Astrocyte of the hippocampus (primary cell): ENCODE measurements around the gene RERE.
A peak's percentile ranks its signal among the peaks of the same experiment; 100 is the strongest.

Source experiments
- DNase-seq: peaks from one replicate; pipeline ENCODE4 v3.0.0; 2011; ENCODE audit warnings: low read depth, low spot score

The RERE gene

DNA sequence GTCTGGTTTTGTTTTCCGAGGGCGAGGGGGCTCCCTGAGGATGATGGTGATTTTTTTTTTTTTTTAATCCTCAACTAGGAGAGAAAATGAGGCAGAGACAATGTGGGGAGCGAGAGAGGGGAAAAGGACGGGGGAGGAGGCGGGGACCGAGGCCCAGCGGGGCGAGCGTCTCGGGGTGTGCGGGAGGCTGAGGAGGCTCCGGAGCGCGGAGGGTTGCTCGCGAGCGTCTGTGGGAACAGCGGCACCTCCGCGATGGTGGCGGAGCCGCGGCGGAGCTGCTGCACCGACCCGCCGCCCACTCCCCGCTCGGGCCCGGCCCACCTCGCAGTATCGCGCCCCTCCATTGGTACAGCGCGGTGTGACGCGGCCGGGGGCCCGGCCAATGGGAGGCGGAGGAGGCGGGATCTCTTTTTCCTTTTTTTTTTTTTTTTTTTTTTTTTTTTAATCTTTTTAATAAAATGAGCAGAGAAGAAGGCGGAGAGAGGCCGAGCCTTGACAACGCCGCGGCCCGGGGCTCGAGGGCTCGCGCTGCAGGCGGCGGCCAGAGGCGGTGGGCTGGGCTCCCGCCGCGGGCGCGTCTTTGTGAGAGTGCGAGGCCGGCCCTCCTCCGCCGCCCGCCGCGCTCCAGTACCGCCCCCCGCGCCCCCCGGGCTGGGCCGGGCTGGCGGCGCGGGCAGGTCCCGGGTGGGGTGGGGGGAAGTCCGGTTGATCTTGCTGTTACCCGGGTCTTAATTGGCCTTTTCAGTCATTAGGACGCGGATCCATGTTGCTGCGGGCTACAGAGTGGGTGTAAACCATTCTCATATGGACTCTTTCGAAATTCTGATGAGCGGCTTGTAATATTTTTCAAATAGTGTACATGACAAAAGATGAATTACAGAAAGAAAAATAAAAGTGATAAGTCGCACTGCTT, at the start of gene RERE:
RERE (minus strand) TSS at position 229 of the 913 bp plus-strand sequence.
- peak; percentile 98 for DNase-seq

DNA sequence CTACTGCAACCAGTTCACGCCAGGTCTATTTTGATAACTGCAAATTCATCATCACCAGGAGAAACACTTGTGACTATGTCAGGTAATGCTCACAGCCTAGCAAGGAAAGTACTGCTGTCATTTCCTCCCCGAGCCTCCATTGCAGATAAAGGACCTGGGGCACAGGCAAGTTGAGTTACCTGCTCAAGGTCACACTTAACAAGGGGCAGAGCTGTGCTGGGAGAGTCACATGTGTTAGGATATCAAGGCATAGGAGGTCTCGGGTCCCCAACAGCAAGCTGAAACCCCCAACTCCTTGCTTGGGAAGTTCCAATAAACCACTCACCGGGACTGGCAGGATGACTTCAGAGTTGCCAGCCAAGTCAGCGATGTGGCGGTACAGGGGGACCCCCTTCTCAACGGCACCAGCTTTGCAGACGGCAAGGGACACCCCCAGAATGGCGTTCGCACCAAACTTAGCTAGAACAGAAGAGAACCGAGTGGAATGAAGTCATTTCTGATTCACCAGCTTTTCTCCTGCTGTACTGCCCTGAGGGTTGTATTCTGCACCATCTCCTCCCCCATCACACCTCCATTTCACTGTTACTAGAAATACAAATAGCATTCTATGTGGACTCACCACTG, 49.5 kb upstream of the RERE start:
- no peak for DNase-seq

DNA sequence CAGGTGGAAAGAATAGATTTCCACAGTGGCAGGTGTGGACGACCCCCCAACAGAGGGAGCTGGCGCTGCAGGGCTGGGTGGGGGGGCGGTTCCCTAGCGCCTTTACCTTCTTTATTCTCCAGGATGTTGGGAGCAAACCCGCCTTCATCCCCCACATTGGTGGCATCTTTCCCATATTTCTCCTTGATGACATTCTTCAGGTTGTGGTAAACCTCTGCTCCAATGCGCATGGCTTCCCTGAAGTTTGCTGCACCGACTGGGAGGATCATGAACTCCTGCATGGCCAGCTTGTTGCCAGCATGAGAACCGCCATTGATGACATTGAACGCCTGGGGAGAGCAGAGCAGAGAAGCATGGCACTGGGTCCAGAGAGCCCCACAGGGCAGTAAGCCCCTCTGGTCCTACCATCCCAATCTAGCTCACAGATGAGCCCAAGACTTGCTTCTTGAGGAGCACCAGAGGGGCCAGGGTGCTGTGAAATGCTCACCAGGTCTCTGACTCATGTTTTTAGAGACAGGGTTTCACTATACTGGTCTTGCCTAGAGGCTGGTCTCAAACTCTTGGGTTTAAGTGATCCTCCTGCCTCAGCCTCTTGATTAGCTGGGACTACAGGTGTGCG, 48.8 kb upstream of the RERE start:
- no peak for DNase-seq

GRCh38 chr1:8864713-8865344, 47.4 kb upstream of the RERE start:
- no peak for DNase-seq

- no peak for DNase-seq
These were observed 46.4 kb upstream of the RERE start for GRCh38 chr1:8863794-8864233.

DNA sequence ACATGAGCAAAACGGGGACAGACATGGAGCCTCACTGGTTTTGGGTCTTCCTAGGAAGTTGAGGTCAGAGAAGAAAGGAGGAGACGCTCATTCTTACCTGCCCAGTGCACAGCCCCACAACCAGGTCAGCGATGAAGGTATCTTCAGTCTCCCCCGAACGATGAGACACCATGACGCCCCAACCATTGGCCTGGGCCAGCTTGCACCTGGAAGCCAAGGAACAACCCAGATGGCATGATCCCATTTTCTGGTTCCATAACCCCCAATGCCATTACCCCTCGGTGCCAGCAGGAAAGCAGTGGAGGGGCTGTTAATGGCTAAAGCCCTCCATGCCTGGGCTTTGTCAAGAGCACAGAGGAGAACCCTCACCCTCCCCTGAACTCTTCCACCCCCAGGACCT, 45.7 kb upstream of the RERE start:
- DNase-seq: no peak

GRCh38 chr1:8862528-8862927, 45.1 kb upstream of the RERE start:
- peak; percentile 49 for DNase-seq

DNA sequence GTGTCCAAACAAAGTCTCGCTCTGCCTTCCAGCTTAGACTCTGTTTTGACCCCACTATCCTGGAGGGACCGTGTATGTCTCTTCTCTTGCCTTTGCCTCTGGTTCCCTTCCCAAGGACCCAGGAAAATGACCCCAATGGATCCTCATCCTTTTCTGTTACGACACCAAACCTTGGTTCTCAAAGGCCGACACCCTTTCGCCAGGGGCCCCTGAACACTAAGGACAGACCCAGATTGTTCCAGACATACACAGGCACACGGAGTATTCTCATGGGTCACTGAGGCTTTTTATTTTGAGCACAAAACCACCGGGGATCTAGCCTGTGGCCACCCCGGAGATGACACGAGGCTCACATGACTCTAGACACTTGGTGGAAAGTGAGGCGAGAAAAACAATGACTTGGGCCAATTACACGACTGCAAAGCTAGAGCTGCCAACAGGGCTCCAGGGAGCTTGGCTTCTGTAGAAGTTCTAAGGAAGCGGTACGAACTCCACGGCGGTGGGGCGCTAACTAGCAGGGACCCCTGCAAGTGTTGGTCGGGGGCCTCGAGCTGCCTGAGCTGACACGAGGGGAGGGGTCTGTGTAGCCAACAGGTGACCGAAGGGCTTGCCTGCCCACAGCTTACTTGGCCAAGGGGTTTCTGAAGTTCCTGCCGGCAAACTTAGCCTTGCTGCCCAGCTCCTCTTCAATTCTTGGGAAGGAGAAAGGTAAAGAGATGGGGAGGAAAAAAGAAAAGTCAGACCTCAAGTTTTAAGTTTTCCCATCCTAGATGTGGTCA, 43.5 kb upstream of the RERE start:
- DNase-seq: no peak

- DNase-seq: peak; percentile 74
These were observed 41.7 kb upstream of the RERE start for GRCh38 chr1:8858888-8859706.

DNA sequence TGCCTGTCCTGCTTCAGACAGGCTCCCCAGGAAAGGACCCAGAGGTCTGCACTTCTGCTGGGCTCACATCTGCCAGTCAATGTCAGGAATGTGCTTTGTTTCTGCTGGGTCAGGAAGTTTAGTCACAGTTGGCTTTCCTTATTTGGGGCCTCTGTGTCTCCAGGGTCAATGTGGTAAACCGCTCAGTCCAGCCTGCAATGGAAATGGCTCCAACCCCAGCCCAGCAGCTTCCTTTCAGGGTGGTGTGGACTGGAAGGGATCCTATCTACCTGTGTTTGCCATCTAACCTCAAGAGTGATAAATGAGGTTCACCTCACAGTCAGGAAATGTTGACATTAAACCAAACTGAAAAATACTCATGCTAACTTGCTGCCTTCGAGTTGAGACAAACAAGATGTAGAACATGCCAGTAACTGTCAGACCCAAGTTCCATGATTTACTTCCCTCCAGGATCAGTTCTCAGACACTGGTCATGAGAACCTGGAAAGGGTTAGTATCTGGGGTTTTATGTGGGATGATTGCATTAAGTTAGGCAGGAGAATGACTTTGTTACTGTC, 40.8 kb upstream of the RERE start:
- DNase-seq: peak; percentile 90

GRCh38 chr1:8856689-8857412, 39.4 kb upstream of the RERE start:
- DNase-seq: no peak

- DNase-seq: no peak
These were observed 36.8 kb upstream of the RERE start for GRCh38 chr1:8854240-8854639.

DNA sequence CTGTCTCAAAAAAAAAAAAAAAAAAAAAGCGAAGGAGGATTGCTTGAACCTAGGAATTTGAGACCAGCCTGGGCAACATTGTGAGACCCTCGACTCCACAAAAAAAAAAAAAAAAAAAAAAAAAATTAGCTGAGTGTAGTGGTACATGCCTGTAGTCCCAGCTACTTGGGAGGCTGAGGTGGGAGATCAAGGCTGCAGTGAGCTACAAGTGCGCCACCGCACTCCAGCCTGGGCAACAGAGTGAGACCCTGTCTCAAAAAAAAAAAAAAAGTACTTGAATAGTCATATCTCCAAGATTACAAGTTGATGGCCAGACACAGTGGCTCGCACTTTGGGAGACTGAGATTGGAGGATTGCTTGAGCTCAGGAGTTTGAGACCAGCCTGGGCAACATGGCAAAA, 33.6 kb upstream of the RERE start:
- no peak for DNase-seq

DNA sequence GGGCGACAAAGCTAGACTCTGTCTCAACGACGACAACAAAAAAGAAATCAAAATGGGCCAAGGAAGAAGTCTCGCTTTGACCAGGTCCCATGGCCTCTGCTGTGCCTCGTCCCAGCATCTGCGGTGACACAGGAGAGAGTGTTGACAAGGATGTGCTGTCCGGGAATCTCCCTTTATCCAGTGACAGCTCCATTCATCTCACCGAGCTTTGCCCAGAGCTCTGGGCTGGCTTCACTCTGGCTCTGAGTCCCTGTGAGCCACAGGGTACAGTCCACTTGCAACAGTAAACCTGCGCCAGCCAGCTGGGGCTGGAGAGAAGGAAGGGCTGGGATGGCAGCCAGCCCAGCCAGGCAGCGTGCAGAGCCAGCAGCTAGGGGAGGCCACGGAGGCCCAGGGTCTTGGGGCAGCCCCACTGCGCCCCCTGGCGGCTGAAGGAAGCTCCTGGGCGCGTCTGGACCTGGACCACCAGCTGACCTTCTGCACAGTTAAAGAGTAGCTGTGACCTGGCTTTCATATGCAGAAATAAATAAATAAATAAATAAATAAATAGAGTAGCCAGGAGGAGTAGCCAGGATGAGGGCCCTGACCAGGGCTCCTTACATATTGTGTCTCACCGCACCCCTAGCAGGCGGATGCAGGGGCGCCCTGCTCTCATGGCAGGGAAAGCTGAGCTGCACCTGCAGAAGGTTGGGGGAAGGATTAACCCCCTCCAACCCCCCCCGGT, 31.4 kb upstream of the RERE start:
- peak; percentile 98 for DNase-seq

DNA sequence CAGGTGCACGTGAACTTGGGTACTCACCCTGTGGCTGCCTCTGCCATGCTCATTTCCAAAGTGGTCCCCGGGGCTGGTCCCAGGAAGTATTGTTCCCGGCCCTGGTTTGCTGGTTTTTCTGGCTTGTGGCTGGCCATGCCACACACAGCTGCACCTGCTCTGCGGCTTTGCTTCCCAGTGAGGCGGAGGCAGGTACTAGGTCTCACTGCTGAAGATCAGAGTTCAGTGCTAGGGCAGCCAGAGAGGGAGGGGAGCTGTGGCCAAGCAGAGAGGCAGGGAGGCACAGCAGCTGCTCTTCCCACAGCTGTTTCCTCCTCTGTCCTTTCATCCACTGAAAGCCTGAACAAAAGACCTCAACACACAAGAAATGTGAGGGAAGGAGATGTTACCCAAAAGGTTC, 30.6 kb upstream of the RERE start:
- no peak for DNase-seq

DNA sequence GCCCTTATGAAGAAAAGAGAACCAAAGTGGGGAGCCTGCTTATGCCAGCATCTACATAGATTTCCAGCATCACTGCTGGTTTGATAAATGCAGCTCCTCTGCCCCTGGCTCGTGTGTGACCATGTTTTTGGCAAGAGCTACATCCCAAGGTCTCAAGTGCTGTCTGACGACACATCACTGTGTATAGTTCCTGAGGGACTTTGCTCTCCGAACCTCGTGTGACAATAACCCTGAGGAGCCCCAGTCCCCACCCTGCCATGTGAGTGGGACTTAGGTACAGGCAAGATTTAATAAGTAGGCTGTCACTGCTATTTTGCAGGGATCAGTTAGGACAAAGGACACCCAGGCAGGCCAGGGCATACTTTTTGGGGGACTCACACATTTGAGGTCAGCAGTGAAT, 28.8 kb upstream of the RERE start:
- DNase-seq: no peak

- no peak for DNase-seq
These were observed 28.0 kb upstream of the RERE start for GRCh38 chr1:8845104-8846097.
